Loucy (cell line): ENCODE data around the gene YWHAH.

Experiments
- H2AFZ ChIP-seq: fragments of 200-600 bp; sonication (generic); 2 replicates; pipeline ENCODE4 v1.6.0; 2016; ENCODE audit warnings: antibody characterized with exemption, mild to moderate bottlenecking, low read length, moderate library complexity
- H3F3A ChIP-seq: fragments of 200-600 bp; 2 replicates; pipeline ENCODE4 v1.6.0; 2016; ENCODE audit warnings: antibody characterized with exemption, low read depth, mild to moderate bottlenecking
- H3K27me3 ChIP-seq: fragments of 200-600 bp; sonication (generic); 2 replicates; pipeline ENCODE4 v1.6.1; 2014; ENCODE audit warnings: low read length, mild to moderate bottlenecking; ENCODE audit not compliant: insufficient read depth, poor library complexity, severe bottlenecking
- H3K36me3 ChIP-seq: fragments of 200-600 bp; sonication (generic); 2 replicates; pipeline ENCODE4 v1.6.1; 2016; ENCODE audit warnings: low read length; ENCODE audit not compliant: insufficient read depth
- H3K4me1 ChIP-seq: fragments of 200-600 bp; sonication (generic); 2 replicates; pipeline ENCODE4 v1.5.1; 2014; ENCODE audit warnings: low read length, mild to moderate bottlenecking; ENCODE audit not compliant: insufficient read depth, poor library complexity, severe bottlenecking
- H3K4me2 ChIP-seq: fragments of 200-600 bp; sonication (generic); 2 replicates; pipeline ENCODE4 v1.6.0; 2014; ENCODE audit warnings: antibody characterized with exemption, low read length, low read depth, mild to moderate bottlenecking; ENCODE audit not compliant: poor library complexity, severe bottlenecking
- H3K4me3 ChIP-seq: fragments of 200-600 bp; sonication (generic); 2 replicates; pipeline ENCODE4 v1.5.1; 2014; ENCODE audit warnings: low read length, mild to moderate bottlenecking, mixed read lengths; ENCODE audit not compliant: poor library complexity, severe bottlenecking
- H3K79me2 ChIP-seq: fragments of 200-600 bp; sonication (generic); 2 replicates; pipeline ENCODE4 v1.6.1; 2014; ENCODE audit warnings: low read length; ENCODE audit not compliant: insufficient read depth
- H3K9ac ChIP-seq: fragments of 200-600 bp; sonication (generic); 2 replicates; pipeline ENCODE4 v1.6.0; 2014; ENCODE audit warnings: mild to moderate bottlenecking, low read depth, low read length, moderate library complexity; ENCODE audit not compliant: poor library complexity, severe bottlenecking
- H3K9me2 ChIP-seq: fragments of 200-600 bp; sonication (generic); replicated peaks from 2 replicates; pipeline ENCODE4 v1.6.1; 2016; ENCODE audit warnings: low read depth, low read length, mixed read lengths
- H3K9me3 ChIP-seq: fragments of 200-600 bp; sonication (generic); 2 replicates; pipeline ENCODE4 v1.6.1; 2014; ENCODE audit warnings: mild to moderate bottlenecking, antibody characterized with exemption, low read length, low read depth; ENCODE audit not compliant: insufficient read depth
- H4K20me1 ChIP-seq: fragments of 200-600 bp; sonication (generic); 2 replicates; pipeline ENCODE4 v1.6.0; 2014; ENCODE audit warnings: antibody characterized with exemption, low read length, mild to moderate bottlenecking; ENCODE audit not compliant: insufficient read depth, poor library complexity, severe bottlenecking
- EZH2phosphoT487 ChIP-seq: fragments of 200-600 bp; IDR thresholded peaks from 2 replicates; pipeline ENCODE4 v1.6.1; 2018; ENCODE audit warnings: antibody characterized with exemption, mild to moderate bottlenecking, moderate library complexity, borderline replicate concordance
- TF ChIP-seq, protein P1 (sequence below): fragments of 200-600 bp; sonication (generic); conservative IDR thresholded peaks from 2 replicates; pipeline ENCODE4 v1.5.1; 2014; ENCODE audit warnings: mild to moderate bottlenecking, antibody characterized with exemption, low read length

YWHAH gene

DNA sequence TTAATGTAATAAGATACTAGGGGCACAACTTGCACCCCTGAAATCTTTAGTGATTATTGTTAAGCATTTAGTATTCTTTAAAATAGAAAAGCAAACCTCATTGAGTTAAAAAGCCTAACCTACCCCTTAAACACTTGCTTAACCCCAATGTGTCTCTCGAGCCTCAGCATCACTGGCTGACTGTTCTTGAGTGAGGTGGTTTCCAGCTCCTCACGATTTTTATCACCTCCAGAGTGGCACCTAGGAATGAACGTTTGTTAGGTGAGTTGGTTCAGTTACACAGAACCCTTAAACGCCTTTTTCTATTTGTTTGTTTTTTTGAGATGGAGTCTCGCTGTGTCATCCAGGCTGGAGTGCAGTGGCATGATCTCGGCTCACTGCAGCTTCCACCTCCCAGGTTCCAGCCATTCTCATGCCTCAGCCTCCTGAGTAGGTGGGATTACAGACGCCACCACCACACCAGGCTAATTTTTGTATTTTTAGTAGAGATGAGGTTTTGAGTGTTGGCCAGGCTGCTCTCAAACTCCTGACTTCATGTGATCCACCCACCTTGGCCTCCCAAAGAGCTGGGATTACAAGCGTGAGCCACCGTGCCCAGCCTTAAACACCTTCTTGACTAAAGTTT lies 13.7 kb downstream of the YWHAH start:
- Histone ChIP-seq H3K9me2 (no peaks in the 10 kb centered on the region), H3K4me1 (peaks cover 21% of the 10 kb centered on the region), H3K9ac (no peak overlapping the region), H4K20me1 (peaks cover 46% of the 10 kb centered on the region), H3K4me2 (no peak overlapping the region), H3K36me3 (peaks cover 30% of the 10 kb centered on the region), H3K27me3 (no peaks in the 10 kb centered on the region), H3K9me3 (no peaks in the 10 kb centered on the region), H3F3A (peaks cover 3% of the 10 kb centered on the region; the same call in 1 of the 2 replicates), H3K4me3 (no peak overlapping the region), H2AFZ (no peak overlapping the region), H3K79me2 (peaks cover 43% of the 10 kb centered on the region)
- no peak for TF ChIP-seq EZH2phosphoT487
- TF ChIP-seq, protein P1, sequence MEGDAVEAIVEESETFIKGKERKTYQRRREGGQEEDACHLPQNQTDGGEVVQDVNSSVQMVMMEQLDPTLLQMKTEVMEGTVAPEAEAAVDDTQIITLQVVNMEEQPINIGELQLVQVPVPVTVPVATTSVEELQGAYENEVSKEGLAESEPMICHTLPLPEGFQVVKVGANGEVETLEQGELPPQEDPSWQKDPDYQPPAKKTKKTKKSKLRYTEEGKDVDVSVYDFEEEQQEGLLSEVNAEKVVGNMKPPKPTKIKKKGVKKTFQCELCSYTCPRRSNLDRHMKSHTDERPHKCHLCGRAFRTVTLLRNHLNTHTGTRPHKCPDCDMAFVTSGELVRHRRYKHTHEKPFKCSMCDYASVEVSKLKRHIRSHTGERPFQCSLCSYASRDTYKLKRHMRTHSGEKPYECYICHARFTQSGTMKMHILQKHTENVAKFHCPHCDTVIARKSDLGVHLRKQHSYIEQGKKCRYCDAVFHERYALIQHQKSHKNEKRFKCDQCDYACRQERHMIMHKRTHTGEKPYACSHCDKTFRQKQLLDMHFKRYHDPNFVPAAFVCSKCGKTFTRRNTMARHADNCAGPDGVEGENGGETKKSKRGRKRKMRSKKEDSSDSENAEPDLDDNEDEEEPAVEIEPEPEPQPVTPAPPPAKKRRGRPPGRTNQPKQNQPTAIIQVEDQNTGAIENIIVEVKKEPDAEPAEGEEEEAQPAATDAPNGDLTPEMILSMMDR: no peak

DNA sequence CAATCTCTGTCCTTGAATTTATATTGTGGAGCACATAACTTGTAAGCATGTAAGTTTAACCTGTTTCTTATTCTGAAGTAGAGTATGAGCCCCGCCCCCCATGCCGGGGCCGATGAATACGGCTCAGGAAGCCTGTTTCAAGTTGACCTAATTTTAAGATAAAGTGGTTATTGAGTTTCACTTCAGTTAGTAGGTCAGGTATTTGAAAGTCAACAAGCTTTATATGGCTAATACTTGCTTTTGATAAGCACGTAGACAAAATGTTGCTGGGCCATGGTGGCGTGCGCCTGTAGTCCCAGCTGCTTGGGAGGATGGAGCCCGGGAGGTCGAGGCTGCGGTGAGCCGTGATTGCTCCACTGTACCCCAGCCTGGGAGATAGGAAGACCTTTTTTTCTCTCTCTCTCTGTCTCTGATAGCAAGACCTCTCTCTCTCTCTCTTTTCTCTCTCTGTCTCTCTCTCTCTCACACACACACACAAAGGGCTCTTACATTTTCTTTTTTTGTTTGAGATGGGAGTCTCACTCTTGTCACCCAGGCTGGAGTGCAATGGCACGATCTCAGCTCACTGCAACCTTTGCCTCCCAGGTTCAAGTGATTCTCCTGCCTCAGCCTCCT lies 14.4 kb downstream of the YWHAH start:
- Histone ChIP-seq H3K79me2 (peaks cover 36% of the 10 kb centered on the region), H3K4me3 (no peak overlapping the region), H3K9ac (no peak overlapping the region), H2AFZ (no peak overlapping the region), H4K20me1 (peaks cover 40% of the 10 kb centered on the region), H3K4me2 (no peak overlapping the region), H3K4me1 (peaks cover 15% of the 10 kb centered on the region), H3F3A (peaks cover 3% of the 10 kb centered on the region; the same call in 1 of the 2 replicates), H3K9me2 (no peaks in the 10 kb centered on the region), H3K36me3 (peaks cover 30% of the 10 kb centered on the region), H3K27me3 (no peaks in the 10 kb centered on the region), H3K9me3 (no peaks in the 10 kb centered on the region)
- no peak for TF ChIP-seq EZH2phosphoT487
- TF ChIP-seq, protein P1: no peak

DNA sequence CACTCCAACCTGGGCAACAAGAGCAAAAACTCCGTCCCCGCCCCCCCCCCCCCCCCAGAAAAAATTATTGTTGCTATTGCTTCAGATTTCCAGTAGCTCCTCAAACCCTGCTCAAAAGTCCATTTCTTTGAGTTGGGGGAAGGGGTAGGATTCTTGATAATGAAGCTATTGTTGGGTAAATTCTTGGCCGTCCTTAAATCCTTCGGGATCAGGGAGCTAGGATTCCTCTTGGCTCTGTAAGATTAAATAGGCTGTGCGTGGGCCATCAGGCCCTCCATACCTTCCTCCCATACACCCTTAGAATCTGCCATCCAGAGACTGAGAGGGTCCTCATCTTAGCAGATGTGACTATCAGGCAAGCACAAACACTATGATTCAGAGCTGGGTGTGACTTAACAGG lies 16.4 kb downstream of the YWHAH start:
- no peaks in the 10 kb centered on the region for H3K27me3 ChIP-seq
- peaks cover 30% of the 10 kb centered on the region for H3K36me3 ChIP-seq
- H3F3A ChIP-seq: no peaks in the 10 kb centered on the region
- H3K4me1 ChIP-seq: no peaks in the 10 kb centered on the region
- no peak overlapping the region for H2AFZ ChIP-seq
- H3K79me2 ChIP-seq: peaks cover 16% of the 10 kb centered on the region
- H3K4me3 ChIP-seq: no peak overlapping the region
- no peaks in the 10 kb centered on the region for H3K9me3 ChIP-seq
- H3K9ac ChIP-seq: no peak overlapping the region
- H4K20me1 ChIP-seq: peaks cover 22% of the 10 kb centered on the region
- TF ChIP-seq EZH2phosphoT487: no peak
- TF ChIP-seq, protein P1: no peak
- H3K4me2 ChIP-seq: no peak overlapping the region
- H3K9me2 ChIP-seq: no peaks in the 10 kb centered on the region
